HG03565 (cell line): ENCODE measurements around the gene EPHA2.
"Not testable (repeated sequence)": the region's sequence is repeated elsewhere in the genome, so short reads cannot be mapped to it uniquely, and the experiment has no call there.

Experiments used
- ATAC-seq: cut with Tn5 transposase; IDR thresholded peaks from one replicate; pipeline ENCODE4 v1.9.1; 2021; ENCODE audit warnings: mild to moderate bottlenecking, moderate library complexity; ENCODE audit not compliant: unreplicated experiment

EPHA2 gene

GRCh38 chr1:16155537-16156410 is at the start of gene EPHA2:
TSS of gene EPHA2 (minus strand) at chr1:16156069. CDS start at chr1:16155932, 137 bp downstream.
- ATAC-seq: no peak

GRCh38 chr1:16205334-16205671 is 49.4 kb upstream of the EPHA2 start:
- no peak for ATAC-seq

- ATAC-seq: no peak
Observed at GRCh38 chr1:16204634-16205333, 48.9 kb upstream of the EPHA2 start.

- ATAC-seq: no peak
Observed at GRCh38 chr1:16204216-16204615, 48.3 kb upstream of the EPHA2 start.

- no peak for ATAC-seq
Observed at GRCh38 chr1:16203550-16203949, 47.7 kb upstream of the EPHA2 start.

- no peak for ATAC-seq
Observed at GRCh38 chr1:16202281-16203210, 46.7 kb upstream of the EPHA2 start.

GRCh38 chr1:16199700-16200099 is 43.8 kb upstream of the EPHA2 start:
- ATAC-seq: no peak

GRCh38 chr1:16199157-16199501 is 43.3 kb upstream of the EPHA2 start:
- no peak for ATAC-seq

- no peak for ATAC-seq
Observed at GRCh38 chr1:16198444-16199156, 42.7 kb upstream of the EPHA2 start.

- ATAC-seq: no peak
Observed at GRCh38 chr1:16196874-16197273, 41.0 kb upstream of the EPHA2 start.

GRCh38 chr1:16196139-16196538 is 40.3 kb upstream of the EPHA2 start:
- not testable (repeated sequence) for ATAC-seq

- ATAC-seq: no peak
Observed at GRCh38 chr1:16195518-16195905, 39.6 kb upstream of the EPHA2 start.

- no peak for ATAC-seq
Observed at GRCh38 chr1:16191916-16192546, 36.2 kb upstream of the EPHA2 start.

- no peak for ATAC-seq
Observed at GRCh38 chr1:16191309-16191708, 35.4 kb upstream of the EPHA2 start.

GRCh38 chr1:16189921-16190621 is 34.2 kb upstream of the EPHA2 start:
- no peak for ATAC-seq

- ATAC-seq: no peak
Observed at GRCh38 chr1:16189003-16189402, 33.1 kb upstream of the EPHA2 start.

- ATAC-seq: no peak
Observed at GRCh38 chr1:16187748-16188401, 32.0 kb upstream of the EPHA2 start.

GRCh38 chr1:16186655-16187235 is 30.9 kb upstream of the EPHA2 start:
- no peak for ATAC-seq
